Dendritic cell treated with granulocyte-macrophage colony-stimulating factor and Interleukin-4, amounts not matched to agents 40 ng/mL and 50 ng/mL, for 4 days (primary cell): Measurements from ENCODE around the gene APOE.
"Not testable (repeated sequence)": the region's sequence is repeated elsewhere in the genome, so short reads cannot be mapped to it uniquely, and the experiment has no call there.

Experiments used
- H3K27ac Mint-ChIP-seq: one replicate; pipeline ENCODE4 v1.8.0; 2022; ENCODE audit warnings: mild to moderate bottlenecking, mixed read lengths
- H3K27me3 Mint-ChIP-seq: one replicate; pipeline ENCODE4 v1.8.0; 2022; ENCODE audit warnings: mild to moderate bottlenecking, mixed read lengths
- H3K36me3 Mint-ChIP-seq: one replicate; pipeline ENCODE4 v1.8.0; 2022; ENCODE audit warnings: low read depth, mixed read lengths
- H3K4me1 Mint-ChIP-seq: one replicate; pipeline ENCODE4 v1.8.0; 2022; ENCODE audit warnings: low read depth, mixed read lengths
- H3K4me3 Mint-ChIP-seq: one replicate; pipeline ENCODE4 v1.8.0; 2022; ENCODE audit warnings: mild to moderate bottlenecking, moderate library complexity, mixed read lengths
- H3K9me3 Mint-ChIP-seq: one replicate; pipeline ENCODE4 v1.8.0; 2022; ENCODE audit warnings: mixed read lengths
- intact Hi-C: fragments of 100-400 bp; cut with micrococcal nuclease; formaldehyde crosslinking; loops from one replicate; pipeline ENCODE4 v1.15.0; 2022

APOE gene

GRCh38 chr19:44908836-44909261, 3.3 kb downstream of the APOE start:
- Mint-ChIP-seq H3K27ac (no peak overlapping the region), H3K27me3 (peaks cover 39% of the 10 kb centered on the region), H3K4me1 (peaks cover 55% of the 10 kb centered on the region), H3K36me3 (no peaks in the 10 kb centered on the region), H3K4me3 (no peak overlapping the region), H3K9me3 (no peaks in the 10 kb centered on the region)
- intact Hi-C loops, result no loop called here

- intact Hi-C loops, result no loop called here
- Mint-ChIP-seq H3K27me3 (peaks cover 36% of the 10 kb centered on the region), H3K9me3 (no peaks in the 10 kb centered on the region), H3K27ac (no peak overlapping the region), H3K4me3 (no peak overlapping the region), H3K36me3 (no peaks in the 10 kb centered on the region), H3K4me1 (peaks cover 64% of the 10 kb centered on the region)
Observed at GRCh38 chr19:44909775-44910174, 4.2 kb downstream of the APOE start.

- intact Hi-C loops, H3K4me3 Mint-ChIP-seq, H3K9me3 Mint-ChIP-seq, H3K27ac Mint-ChIP-seq, H3K36me3 Mint-ChIP-seq: not testable (repeated sequence)
- Mint-ChIP-seq H3K27me3 (peaks cover 15% of the 10 kb centered on the region), H3K4me1 (peaks cover 47% of the 10 kb centered on the region)
Observed at GRCh38 chr19:44911896-44912295, 6.3 kb downstream of the APOE start.

- Mint-ChIP-seq H3K27me3 (peaks cover 11% of the 10 kb centered on the region), H3K9me3 (no peaks in the 10 kb centered on the region), H3K4me3 (no peak overlapping the region), H3K27ac (peak overlapping the region; percentile 93), H3K4me1 (peaks cover 46% of the 10 kb centered on the region), H3K36me3 (no peaks in the 10 kb centered on the region)
- intact Hi-C loops, result no loop called here
Observed at GRCh38 chr19:44912854-44913253, 7.3 kb downstream of the APOE start.

DNA sequence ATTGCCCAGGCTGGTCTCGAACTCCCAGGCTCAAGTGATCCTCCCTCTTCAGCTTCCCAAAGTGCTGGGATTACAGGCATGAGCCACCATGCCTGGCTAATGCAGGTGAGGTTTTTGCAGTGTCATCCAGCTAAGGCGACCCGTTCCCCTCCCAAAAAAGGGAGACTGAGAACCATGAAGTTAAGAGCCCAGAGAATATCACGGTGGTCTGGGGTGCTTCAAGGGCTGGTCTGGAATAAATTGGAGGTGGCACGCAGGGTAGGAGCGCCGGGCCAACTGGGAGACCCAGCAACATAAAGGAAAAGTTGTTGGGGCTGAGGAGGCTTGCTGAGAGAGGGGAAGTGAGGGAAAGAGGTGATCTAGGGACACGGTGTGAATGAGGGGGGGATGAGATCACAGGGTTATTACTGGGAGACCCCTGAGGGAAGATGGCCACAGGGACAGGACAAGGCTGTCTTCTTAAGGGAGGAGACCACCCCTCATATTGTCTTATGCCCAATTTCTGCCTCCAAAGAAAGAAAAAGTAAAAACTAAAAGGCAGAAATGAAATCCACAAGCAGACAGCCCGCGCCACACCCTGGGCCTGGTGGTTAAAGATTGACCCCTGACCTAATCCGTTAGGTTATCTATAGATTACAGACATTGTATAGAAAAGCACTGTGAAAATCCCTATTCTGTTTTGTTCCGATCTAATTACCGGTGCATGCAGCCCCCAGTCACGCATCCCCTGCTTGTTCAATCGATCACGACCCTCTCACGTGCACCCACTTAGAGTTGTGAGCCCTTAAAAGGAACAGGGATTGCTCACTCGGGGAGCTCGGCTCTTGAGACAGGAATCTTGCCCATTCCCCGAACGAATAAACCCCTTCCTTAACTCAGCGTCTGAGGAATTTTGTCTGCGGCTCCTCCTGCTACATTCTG, 8.2 kb downstream of the APOE start:
- H3K4me1 Mint-ChIP-seq, result peaks cover 46% of the 10 kb centered on the region
- H3K36me3 Mint-ChIP-seq, H3K9me3 Mint-ChIP-seq, H3K27me3 Mint-ChIP-seq, intact Hi-C loops: not testable (repeated sequence)
- H3K4me3 Mint-ChIP-seq, result peak overlapping the region; percentile 97
- peak overlapping the region; percentile 93 for H3K27ac Mint-ChIP-seq

DNA sequence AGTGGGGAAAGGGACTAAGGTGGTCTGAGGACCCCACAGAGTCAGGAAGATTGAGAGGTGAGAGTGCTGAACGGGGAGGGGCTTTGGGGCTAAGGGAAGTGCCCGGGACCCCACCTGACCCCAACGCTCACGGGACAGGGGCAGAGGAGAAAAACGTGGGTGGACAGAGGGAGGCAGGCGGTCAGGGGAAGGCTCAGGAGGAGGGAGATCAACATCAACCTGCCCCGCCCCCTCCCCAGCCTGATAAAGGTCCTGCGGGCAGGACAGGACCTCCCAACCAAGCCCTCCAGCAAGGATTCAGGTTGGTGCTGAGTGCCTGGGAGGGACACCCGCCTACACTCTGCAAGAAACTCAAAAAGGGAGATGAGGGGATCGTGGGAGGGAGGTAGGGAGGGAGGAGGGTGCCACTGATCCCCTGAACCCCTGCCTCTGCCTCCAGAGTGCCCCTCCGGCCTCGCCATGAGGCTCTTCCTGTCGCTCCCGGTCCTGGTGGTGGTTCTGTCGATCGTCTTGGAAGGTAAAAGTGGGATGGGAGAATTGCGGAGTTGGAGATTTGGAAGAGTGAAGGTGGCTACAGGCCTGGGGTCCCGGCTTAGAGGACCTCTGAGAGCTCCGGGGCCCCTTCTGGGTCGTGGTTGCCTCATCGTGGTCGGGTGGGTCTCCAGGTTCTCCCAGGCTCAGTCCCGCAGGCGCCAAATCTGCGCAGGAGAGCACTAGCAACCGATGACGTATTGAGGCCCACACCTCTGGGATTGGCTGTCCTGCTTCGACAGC, 9.0 kb downstream of the APOE start, which contains the start of gene APOC1:
Gene APOC1, plus strand, starts transcription at position 176 of the 774 bp plus-strand sequence. Its CDS starts 284 bp downstream, at position 460.
- H3K36me3 Mint-ChIP-seq, H3K9me3 Mint-ChIP-seq, H3K27me3 Mint-ChIP-seq, intact Hi-C loops: not testable (repeated sequence)
- peak within 1 kb of the TSS; percentile 93 for H3K27ac Mint-ChIP-seq
- peaks cover 46% of the 10 kb centered on the region for H3K4me1 Mint-ChIP-seq
- H3K4me3 Mint-ChIP-seq, result peak within 1 kb of the TSS; percentile 97

DNA sequence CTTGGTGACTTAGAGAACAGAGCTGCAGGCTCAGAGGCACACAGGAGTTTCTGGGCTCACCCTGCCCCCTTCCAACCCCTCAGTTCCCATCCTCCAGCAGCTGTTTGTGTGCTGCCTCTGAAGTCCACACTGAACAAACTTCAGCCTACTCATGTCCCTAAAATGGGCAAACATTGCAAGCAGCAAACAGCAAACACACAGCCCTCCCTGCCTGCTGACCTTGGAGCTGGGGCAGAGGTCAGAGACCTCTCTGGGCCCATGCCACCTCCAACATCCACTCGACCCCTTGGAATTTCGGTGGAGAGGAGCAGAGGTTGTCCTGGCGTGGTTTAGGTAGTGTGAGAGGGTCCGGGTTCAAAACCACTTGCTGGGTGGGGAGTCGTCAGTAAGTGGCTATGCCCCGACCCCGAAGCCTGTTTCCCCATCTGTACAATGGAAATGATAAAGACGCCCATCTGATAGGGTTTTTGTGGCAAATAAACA, 18.7 kb downstream of the APOE start:
- no peaks in the 10 kb centered on the region for H3K36me3 Mint-ChIP-seq
- H3K27ac Mint-ChIP-seq, result peak overlapping the region; percentile 24
- peaks cover 48% of the 10 kb centered on the region for H3K4me1 Mint-ChIP-seq
- H3K27me3 Mint-ChIP-seq, result peaks cover 8% of the 10 kb centered on the region
- H3K9me3 Mint-ChIP-seq, result no peaks in the 10 kb centered on the region
- intact Hi-C loops, result no loop called here
- H3K4me3 Mint-ChIP-seq, result no peak overlapping the region

DNA sequence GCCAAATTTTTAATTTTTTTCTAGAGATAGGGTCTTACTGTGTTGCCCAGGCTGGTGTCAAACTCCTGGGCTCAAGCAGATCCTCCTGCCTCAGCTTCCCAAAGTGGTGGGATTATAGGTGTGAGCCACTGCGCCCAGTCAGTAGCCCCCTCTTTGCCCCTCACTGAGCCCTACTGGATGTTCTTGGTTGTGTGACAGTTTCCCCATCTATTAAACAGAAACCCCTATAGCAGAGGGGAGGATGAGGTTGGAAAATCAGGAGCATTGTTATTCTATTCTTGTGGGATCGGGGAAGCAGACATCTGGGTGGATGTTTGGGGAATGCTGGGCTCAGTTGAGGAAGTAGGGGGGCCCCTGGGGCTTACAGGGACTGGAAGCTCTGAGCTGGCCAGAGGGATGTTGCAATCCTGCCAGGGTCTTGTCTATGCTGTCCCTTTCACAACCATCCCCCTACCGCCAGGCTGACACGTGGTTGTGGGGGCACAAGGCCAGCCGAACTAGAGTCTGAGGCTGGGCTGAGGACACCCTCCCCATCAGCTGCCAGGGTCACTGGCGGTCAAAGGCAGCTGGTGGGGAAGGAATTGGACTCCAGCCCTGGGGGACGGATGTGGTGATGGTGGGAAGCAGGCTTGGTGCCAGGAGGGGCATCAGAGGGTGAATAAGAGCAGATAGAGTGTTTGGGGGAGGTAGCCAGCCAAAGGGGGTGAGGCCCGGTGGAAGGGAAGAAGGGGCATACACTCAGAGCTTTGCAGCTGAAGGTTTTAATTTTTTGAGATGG, 19.7 kb downstream of the APOE start:
- H3K27me3 Mint-ChIP-seq, result peaks cover 10% of the 10 kb centered on the region

DNA sequence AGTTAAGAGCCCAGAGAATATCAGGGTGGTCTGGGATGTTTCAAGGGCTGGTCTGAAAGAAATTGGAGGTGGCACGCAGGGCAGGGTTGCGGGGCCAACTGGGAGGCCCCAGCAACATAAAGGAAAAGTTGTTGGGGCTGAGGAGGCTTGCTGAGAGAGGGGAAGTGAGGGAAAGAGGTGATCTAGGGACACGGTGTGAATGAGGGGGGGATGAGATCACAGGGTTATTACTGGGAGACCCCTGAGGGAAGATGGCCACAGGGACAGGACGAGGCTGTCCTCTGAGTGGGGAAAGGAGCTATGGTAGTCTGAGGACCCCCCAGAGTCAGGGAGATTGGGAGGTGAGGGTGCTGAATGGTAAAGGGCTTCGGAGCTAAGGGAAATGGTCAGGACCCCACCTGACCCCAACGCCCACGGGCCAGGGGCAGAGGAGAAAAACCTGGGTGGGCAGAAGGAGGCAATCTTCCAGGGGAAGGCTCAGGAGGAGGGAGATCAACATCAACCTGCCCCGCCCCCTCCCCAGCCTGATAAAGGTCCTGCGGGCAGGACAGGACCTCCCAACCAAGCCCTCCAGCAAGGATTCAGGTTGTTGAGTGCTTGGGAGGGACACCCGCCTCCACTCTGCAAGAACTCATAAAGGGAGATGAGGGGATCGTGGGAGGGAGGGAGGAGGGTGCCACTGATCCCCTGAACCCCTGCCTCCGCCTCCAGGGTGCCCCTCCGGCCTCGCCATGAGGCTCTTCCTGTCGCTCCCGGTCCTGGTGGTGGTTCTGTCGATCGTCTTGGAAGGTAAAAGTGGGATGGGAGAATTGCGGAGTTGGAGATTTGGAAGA, 20.9 kb downstream of the APOE start:
- H3K36me3 Mint-ChIP-seq, intact Hi-C loops, H3K9me3 Mint-ChIP-seq: not testable (repeated sequence)
- Mint-ChIP-seq H3K27ac (peak overlapping the region; percentile 69), H3K4me1 (peaks cover 48% of the 10 kb centered on the region), H3K4me3 (peak overlapping the region; percentile 75), H3K27me3 (peaks cover 10% of the 10 kb centered on the region)

More for the DNA sequence above, 19.7 kb downstream of the APOE start:
- H3K4me3 Mint-ChIP-seq, result peak overlapping the region; percentile 30
- intact Hi-C loops, result no loop called here
- no peaks in the 10 kb centered on the region for H3K36me3 Mint-ChIP-seq
- H3K4me1 Mint-ChIP-seq, result peaks cover 48% of the 10 kb centered on the region
- H3K9me3 Mint-ChIP-seq, result no peaks in the 10 kb centered on the region
- peak overlapping the region; percentile 24 for H3K27ac Mint-ChIP-seq

DNA sequence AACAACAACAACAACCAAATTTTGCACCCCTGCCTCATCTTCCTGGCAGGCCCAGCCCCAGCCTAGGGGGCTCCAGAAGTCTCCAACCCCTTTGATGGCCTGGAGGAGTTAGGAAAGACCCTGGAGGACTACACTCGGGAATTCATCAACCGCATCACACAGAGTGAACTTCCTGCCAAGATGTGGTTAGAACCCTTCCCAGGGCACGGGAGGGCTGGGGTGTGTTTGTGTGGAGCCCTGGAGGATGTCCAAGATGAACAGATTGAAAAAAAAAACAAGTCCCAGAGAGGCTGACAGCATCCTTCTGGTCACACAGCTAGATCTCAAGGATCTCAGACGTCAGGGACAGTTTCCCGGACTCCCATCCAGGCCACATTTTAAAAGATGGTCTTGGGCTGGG, 22.1 kb downstream of the APOE start:
- H3K36me3 Mint-ChIP-seq, result no peaks in the 10 kb centered on the region
- peaks cover 10% of the 10 kb centered on the region for H3K27me3 Mint-ChIP-seq
- H3K27ac Mint-ChIP-seq, result peak overlapping the region; percentile 69
- no peak overlapping the region for H3K4me3 Mint-ChIP-seq
- no peaks in the 10 kb centered on the region for H3K9me3 Mint-ChIP-seq
- intact Hi-C loops, result no loop called here
- peaks cover 45% of the 10 kb centered on the region for H3K4me1 Mint-ChIP-seq

- H3K27me3 Mint-ChIP-seq, result peaks cover 17% of the 10 kb centered on the region
- H3K27ac Mint-ChIP-seq, result no peak overlapping the region
- peaks cover 28% of the 10 kb centered on the region for H3K4me1 Mint-ChIP-seq
- H3K4me3 Mint-ChIP-seq, result no peak overlapping the region
- intact Hi-C loops, result no loop called here
- no peaks in the 10 kb centered on the region for H3K36me3 Mint-ChIP-seq
- no peaks in the 10 kb centered on the region for H3K9me3 Mint-ChIP-seq
Observed at GRCh38 chr19:44930088-44930487, 24.5 kb downstream of the APOE start.

DNA sequence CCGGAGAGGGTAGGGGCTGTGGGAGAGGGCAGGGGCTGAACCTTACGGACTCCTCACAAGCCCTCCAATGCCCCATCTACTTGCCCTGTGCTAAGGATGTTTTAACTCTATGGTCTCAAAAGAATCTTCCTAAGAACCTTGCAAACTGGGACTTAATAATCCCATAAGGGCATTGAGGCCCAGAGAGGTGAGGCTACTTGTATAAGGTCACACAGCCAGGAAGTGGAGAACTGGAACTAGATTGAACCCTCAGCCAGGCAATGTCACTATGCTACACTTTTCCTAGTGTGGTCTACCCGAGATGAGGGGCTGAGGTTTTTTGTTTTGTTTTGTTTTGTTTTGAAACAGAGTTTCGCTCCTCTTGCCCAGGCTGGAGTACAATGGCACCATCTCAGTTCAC, 25.9 kb downstream of the APOE start:
- H3K27me3 Mint-ChIP-seq, result peaks cover 11% of the 10 kb centered on the region
- no peaks in the 10 kb centered on the region for H3K9me3 Mint-ChIP-seq
- H3K27ac Mint-ChIP-seq, result no peak overlapping the region
- H3K36me3 Mint-ChIP-seq, result no peaks in the 10 kb centered on the region
- no peak overlapping the region for H3K4me3 Mint-ChIP-seq
- peaks cover 13% of the 10 kb centered on the region for H3K4me1 Mint-ChIP-seq
- intact Hi-C loops, result no loop called here

GRCh38 chr19:44939668-44940067, 34.1 kb downstream of the APOE start:
- peaks cover 3% of the 10 kb centered on the region for H3K27me3 Mint-ChIP-seq
- H3K27ac Mint-ChIP-seq, result no peak overlapping the region
- H3K36me3 Mint-ChIP-seq, result no peaks in the 10 kb centered on the region
- H3K4me1 Mint-ChIP-seq, result peaks cover 20% of the 10 kb centered on the region
- intact Hi-C loops, result no loop called here
- no peaks in the 10 kb centered on the region for H3K9me3 Mint-ChIP-seq
- no peak overlapping the region for H3K4me3 Mint-ChIP-seq
